GM21528 (cell line): ENCODE data around the gene MEGF11.

ENCODE experiments used
- ATAC-seq: cut with Tn5 transposase; IDR thresholded peaks from one replicate; pipeline ENCODE4 v1.9.1; 2021; ENCODE audit warnings: mild to moderate bottlenecking, moderate library complexity; ENCODE audit not compliant: unreplicated experiment, low FRiP score

MEGF11 gene

DNA sequence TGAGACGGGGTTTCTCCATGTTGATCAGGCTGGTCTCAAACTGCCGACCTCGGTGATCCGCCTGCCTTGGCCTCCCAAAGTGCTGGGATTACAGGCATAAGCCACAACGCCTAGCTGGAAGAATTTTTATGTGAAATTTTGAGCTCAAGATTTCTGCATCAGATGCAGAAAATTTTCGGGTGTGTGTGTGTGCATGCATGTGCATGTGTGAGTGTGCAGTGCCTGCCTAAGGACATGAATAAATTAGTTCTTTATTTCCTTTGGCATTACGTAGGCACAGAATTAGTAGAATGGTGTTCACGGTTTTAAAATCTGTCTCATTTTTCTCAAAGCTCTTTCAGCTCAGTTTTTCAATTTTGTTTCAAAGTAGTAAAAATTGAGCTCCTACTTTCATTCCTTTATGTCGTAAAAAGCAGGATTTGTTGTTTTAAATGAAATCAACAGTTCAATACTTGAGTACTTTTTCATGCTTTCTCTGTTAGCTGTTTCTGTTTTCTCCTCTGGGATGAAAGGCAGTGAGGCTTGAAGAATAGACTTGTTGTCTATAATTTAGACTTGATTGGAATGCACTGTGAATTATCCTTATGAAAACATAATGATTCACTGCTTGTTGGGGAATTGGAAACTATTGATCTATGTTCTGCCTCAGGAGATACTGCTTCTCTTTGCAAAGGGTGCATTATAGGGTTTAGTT is 407.6 kb downstream of the MEGF11 start:
- no peak for ATAC-seq
